HFF-Myc (cell line): ENCODE measurements around the gene FGD2.
A peak's percentile ranks its signal among the peaks of the same experiment; 100 is the strongest.

Experiments used
- DNase-seq: peaks from one replicate; pipeline ENCODE4 v3.0.0-alpha.2; 2011; ENCODE audit warnings: low read depth; ENCODE audit errors: extremely low read depth
- H3K4me3 ChIP-seq: replicated peaks from 2 replicates; pipeline ENCODE4 v1.5.1; 2011; ENCODE audit warnings: low read depth, mild to moderate bottlenecking, control low read depth, low read length
- CTCF ChIP-seq: IDR thresholded peaks from 2 replicates; pipeline ENCODE4 v1.5.1; 2012; ENCODE audit warnings: mild to moderate bottlenecking, low read depth, low read length, control low read depth; ENCODE audit errors: missing control alignments

The FGD2 gene

DNA sequence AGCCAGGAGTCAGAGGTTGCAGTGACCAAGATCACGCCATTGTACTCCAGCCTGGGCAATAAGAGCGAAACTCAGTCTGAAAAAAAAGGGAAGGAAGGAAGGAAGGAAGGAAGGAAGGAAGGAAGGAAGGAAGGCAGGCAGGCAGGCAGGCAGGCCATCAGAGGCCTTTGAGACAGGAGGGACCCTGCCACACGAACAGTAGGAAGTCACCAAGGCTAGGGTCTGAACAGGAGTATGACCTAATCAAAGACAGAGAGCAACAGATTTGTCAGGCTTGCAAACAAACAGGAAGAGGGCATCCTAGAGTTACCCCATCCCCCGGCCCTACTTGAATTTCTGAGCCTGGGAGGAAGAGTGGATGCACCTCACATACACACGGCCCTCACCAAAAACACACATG lies 67.1 kb downstream of the FGD2 start:
- TF ChIP-seq CTCF: no peak
- no peak overlapping the region for H3K4me3 ChIP-seq
- no peak for DNase-seq

- DNase-seq: no peak
- no peak overlapping the region for H3K4me3 ChIP-seq
- TF ChIP-seq CTCF: no peak
These were observed 68.8 kb downstream of the FGD2 start for GRCh38 chr6:37074053-37074827.

DNA sequence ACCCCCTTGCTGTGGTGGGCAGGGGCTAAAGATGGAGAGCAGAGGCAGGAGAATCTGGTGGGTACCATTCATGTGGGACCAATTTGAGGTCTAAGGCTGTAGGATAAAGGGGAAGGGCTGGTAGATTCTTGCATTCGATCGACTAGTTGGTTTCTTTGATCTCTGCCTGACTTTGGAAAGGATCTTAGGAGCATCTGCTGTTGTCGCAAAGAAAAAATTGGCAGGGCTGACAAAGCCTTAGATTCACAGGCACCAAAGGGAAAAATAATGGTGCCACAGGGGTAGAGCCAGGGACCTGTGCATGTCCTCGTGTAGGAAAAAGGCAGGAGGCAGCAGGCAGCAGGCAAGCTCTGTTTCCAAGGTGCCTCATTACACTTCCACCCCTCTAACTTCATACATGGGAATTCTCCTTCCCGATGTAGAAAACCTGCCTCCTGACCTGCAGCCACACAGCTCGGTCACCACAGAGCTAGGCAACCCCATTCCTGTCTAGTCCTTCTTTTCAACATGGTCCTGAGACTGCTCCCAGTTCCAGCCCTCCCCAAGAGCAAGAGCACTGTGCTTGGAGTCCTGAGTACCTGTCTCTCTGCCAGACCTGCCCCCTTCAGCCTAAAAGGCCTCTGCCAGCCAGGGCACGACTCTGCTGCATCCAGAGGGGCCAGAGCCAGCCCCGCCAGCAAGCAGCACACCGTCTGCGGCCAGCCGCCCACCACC lies 71.9 kb downstream of the FGD2 start:
- TF ChIP-seq CTCF: no peak
- no peak for DNase-seq
- no peak overlapping the region for H3K4me3 ChIP-seq

DNA sequence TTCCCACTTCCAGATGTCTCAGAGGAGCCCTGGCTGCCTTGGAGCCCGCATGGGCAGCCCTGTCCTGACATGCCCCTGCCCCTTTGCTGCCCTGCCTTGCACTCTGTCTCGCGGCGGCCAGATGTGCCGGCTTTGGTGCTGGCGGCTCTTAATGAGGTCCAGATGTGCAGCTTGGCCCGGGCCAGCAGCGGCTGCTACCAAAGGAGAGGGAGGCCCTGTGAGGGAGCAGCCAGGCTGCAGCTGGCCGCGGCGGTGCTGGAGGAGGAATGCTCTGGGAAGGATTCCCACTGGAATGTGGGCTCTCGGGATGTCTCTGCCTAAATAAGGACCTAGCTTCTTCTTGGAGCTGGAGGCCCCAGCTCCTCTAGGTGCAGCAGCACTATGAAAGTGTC lies 72.4 kb downstream of the FGD2 start:
- no peak for TF ChIP-seq CTCF
- peak; percentile 95 for DNase-seq
- no peak overlapping the region for H3K4me3 ChIP-seq
